ENCODE data around the gene ANKRD28.
A peak's percentile ranks its signal among the peaks of the same experiment; 100 is the strongest.

ANKRD28 gene

GRCh38 chr3:15634671-15635070 is 163.1 kb downstream of the ANKRD28 start:
- H3K27ac ChIP-seq = no peak overlapping the region
- TF ChIP-seq CTCF (conservative IDR thresholded peaks at IDR 0.05) (no peak), ZFX (IDR thresholded peaks at IDR 0.05) (no peak)

- H3K27ac ChIP-seq = peak overlapping the region; percentile 56; the same call in 1 of the 2 replicates
- TF ChIP-seq CTCF (conservative IDR thresholded peaks at IDR 0.05) (no peak), ZFX (IDR thresholded peaks at IDR 0.05) (no peak)
Observed at GRCh38 chr3:15633766-15634598, 163.8 kb downstream of the ANKRD28 start.

- TF ChIP-seq CTCF (conservative IDR thresholded peaks at IDR 0.05) = no peak
- TF ChIP-seq ZFX (IDR thresholded peaks at IDR 0.05) = no peak
- H3K27ac ChIP-seq = peak overlapping the region; percentile 56; the same call in 1 of the 2 replicates
Observed at GRCh38 chr3:15633159-15633558, 164.6 kb downstream of the ANKRD28 start.

GRCh38 chr3:15632212-15632580 is 165.6 kb downstream of the ANKRD28 start:
- TF ChIP-seq CTCF (conservative IDR thresholded peaks at IDR 0.05) = no peak
- no peak for TF ChIP-seq ZFX (IDR thresholded peaks at IDR 0.05)
- peak overlapping the region; percentile 40 for H3K27ac ChIP-seq

- H3K27ac ChIP-seq = peak overlapping the region; percentile 40
- no peak for TF ChIP-seq ZFX (IDR thresholded peaks at IDR 0.05)
Observed at GRCh38 chr3:15631426-15632211, 166.2 kb downstream of the ANKRD28 start.

DNA sequence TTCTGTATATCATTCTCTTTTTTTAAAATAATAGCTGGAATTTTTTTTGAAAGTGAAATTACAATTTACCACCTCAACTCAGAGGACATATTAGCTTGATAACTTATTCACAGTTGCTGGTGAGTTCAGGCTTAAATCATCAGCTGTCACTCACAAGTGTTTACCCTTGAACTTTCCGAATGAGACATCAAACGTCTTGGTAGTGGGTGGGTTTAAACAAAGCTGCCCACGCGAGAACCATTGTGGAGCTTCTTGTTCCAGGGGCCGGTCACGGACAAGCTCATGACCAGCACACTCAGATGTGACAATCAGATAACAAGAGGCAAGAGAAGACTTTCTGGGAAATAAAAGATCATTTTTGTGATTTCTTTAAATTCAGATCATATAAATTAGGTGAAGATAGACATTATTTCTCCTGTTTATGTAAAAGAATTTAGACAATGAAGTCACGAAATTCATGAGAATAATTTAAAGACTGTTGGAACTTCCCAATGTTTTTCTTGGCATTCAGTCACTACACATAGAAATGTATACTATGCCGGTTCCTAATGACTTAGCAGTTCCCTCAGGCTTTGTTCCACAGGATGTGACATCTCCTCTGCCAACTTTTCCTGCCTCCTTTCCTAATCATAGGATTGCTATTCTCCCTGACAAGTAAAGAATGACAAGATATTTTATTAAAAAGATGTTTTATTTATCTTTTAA is 167.0 kb downstream of the ANKRD28 start:
- no peak for TF ChIP-seq CTCF (conservative IDR thresholded peaks at IDR 0.05)
- no peak for TF ChIP-seq ZFX (IDR thresholded peaks at IDR 0.05)
- peak overlapping the region; percentile 48; the same call in 1 of the 2 replicates for H3K27ac ChIP-seq

DNA sequence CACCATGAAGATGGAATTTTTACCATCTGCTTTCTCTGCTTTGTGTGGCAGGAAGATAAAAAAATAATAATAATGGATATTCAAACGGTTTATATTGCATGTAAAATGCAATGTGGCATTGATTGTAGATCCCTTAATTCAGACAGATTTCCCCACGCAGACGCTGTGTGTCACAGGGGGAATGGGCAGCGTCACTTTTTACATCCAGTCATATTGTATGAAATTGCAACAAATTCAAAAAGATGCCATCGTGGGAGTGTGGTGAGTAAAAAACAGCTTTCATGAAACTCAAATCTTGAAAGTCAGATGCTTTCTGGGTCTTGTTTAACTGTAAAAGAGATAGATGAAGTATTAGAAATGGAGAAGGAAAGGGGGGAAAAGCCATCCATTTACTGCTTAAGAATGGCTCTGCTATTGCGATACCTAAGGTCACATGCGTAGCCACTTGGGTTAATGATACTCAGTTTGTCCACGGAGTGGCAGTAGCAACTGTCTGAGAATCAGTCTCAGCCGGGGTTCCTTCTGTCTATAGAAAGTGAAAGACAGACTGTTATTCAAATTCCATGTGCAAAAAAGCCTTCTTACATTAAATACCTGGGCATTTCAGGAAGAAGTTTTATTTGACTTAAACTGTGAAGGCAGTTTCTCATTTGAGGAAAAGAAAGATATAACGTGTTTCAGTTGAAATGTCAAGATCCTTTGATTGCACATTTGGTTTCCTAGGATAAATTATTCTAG is 167.8 kb downstream of the ANKRD28 start:
- peak; percentile 83 for TF ChIP-seq CTCF (conservative IDR thresholded peaks at IDR 0.05)
- no peak for TF ChIP-seq ZFX (IDR thresholded peaks at IDR 0.05)
- no peak overlapping the region for H3K27ac ChIP-seq

Measured in C4-2B (cell line).